ENCODE results near the gene SQOR.

SQOR gene

DNA sequence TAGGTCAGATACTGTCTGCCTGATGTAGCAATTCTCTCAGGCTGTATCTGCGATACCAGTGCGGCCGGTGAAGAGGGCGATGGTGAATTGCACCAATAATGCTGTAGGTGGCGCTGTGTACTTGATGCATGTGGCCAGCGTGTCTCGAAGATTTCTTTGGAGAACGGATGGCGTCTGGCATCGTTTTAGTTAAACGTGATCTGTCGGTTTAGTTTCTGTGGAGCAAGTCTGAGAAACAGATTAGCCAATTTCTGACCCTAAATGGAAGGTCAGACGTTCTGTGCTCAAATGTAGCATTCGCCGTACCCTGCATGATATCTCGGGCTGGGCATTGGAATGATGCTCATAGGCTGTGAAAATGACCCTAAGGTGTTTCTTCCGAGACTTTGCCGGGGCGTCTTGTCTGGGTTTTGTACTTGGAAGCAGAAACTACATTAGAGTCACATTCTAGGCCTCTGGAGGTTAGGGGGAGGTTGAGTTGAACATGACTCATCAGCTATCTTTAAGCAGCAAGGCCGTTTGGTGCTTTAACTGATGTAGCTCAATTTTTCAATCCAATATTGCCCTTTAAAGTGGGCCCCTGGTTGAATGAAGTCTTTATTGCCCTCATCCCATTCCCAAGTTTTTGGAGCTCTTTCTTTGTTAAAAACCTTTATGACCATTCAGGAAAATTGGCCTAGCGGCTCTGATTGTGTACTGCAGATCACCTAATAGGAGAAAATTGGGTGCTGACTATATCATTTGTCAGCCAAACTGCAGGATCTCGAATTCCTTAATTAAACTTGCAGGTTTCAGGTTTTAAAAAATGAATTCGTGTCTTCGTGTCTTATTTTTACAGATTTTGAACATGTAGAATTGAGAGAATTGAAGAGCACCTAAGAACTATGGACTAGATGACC, 80.0 kb downstream of the SQOR start:
- peak; percentile 75 for DNase-seq

DNA sequence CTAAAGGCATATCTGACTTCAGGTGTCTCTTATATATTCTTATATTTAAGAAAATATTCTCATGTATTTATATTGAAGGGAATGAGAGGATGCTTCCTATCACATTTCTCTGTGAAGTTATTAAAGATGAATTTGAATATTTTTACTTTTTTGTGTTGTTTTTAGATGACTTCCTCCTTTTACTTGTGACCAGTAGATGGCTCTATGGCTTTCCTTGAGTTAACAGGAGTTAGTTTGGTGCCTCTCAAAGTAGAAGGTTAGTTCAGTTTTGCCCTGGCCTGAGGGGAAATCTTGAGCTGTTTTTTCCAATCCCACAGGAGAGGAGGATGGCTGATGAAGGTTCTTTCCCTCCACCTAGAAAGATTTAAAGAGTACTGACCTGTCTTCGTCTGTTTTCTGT, 80.7 kb downstream of the SQOR start:
- no peak for DNase-seq

DNA sequence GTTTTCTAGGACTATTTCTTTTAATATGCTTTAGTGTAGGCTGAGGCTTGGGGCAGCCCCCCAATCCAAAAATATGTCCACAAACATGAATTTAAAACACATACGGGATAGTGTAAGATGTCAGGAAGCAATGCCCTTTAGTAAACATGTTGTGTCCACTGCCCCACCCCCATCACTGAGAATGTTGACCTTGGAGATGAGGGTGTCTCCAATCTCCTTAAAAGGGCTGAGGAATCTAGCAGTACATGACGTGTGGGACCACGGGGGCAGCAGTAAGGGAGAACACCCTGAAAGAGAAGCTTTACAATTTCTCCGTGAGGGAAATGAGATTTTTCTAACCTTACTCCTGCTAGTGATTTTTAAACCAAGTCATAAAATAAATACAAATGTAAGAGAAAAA, 84.7 kb downstream of the SQOR start:
- DNase-seq: no peak

- DNase-seq: no peak
Measured at GRCh38 chr15:45720183-45720582, 85.4 kb downstream of the SQOR start.

DNA sequence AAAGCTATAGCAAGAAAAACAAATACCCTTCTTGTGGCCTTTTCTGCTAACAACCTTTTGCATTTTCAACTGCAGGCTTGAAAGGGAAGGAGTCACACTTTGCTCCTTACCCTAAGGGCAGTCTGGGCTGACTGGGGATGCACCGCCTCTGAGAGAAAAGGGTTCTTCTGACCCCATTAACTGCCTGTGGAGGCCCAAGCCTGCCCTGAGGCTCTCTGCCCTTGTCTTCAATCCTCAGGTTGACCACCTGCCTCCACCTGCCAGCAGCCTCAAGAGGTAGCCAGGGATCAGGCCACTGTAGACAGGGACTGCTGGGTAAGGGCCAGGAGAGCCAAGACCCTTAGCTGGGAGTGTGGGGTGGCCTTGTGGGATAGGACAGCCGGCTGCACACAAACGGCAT, 93.8 kb downstream of the SQOR start:
- DNase-seq: no peak

- DNase-seq: no peak
Measured at GRCh38 chr15:45729141-45729540, 94.3 kb downstream of the SQOR start.

- no peak for DNase-seq
Measured at GRCh38 chr15:45731343-45731742, 96.5 kb downstream of the SQOR start.

GRCh38 chr15:45732662-45733061, 97.8 kb downstream of the SQOR start:
- peak; percentile 64 for DNase-seq

GRCh38 chr15:45734260-45734711, 99.5 kb downstream of the SQOR start:
- no peak for DNase-seq
